NB4 (cell line): ENCODE data around the gene PDIA5.

Experiments
- DNase-seq: peaks from one replicate; pipeline ENCODE4 v3.0.0; 2010; ENCODE audit warnings: low read depth
- H3K4me3 ChIP-seq: one replicate; pipeline ENCODE4 v1.5.1; 2011; ENCODE audit warnings: mild to moderate bottlenecking, low read depth, low read length, moderate library complexity
- CTCF ChIP-seq: IDR thresholded peaks from one replicate; pipeline ENCODE4 v1.5.1; 2012; ENCODE audit warnings: low read depth, low read length
- MAX ChIP-seq: IDR thresholded peaks from 2 replicates; pipeline ENCODE4 v1.6.1; 2011; ENCODE audit warnings: low read depth, low read length
- MYC ChIP-seq: IDR thresholded peaks from 2 replicates; pipeline ENCODE4 v1.6.1; 2011; ENCODE audit warnings: low read depth, low read length
- POLR2A ChIP-seq: IDR thresholded peaks from 2 replicates; pipeline ENCODE4 v1.6.1; 2011; ENCODE audit warnings: mild to moderate bottlenecking; ENCODE audit not compliant: insufficient read length; ENCODE audit errors: extremely low read depth

Gene PDIA5

GRCh38 chr3:123021996-123022510 lies 44.8 kb upstream of the PDIA5 start:
- DNase-seq = no peak
- TF ChIP-seq CTCF (no peak), MYC (no peak), POLR2A (no peak), MAX (no peak)
- H3K4me3 ChIP-seq = no peak overlapping the region

- DNase-seq = no peak
- TF ChIP-seq MYC (no peak), MAX (no peak), POLR2A (no peak), CTCF (no peak)
- no peak overlapping the region for H3K4me3 ChIP-seq
Measured at GRCh38 chr3:123024056-123024455, 42.8 kb upstream of the PDIA5 start.

- TF ChIP-seq MYC (no peak), MAX (no peak), CTCF (no peak), POLR2A (no peak)
- no peak overlapping the region for H3K4me3 ChIP-seq
- no peak for DNase-seq
Measured at GRCh38 chr3:123025642-123026521, 40.9 kb upstream of the PDIA5 start.

- H3K4me3 ChIP-seq = no peak overlapping the region
- no peak for TF ChIP-seq MAX
- TF ChIP-seq CTCF = no peak
- TF ChIP-seq MYC = no peak
- TF ChIP-seq POLR2A = no peak
- DNase-seq = no peak
Measured at GRCh38 chr3:123026565-123027291, 40.1 kb upstream of the PDIA5 start.

- TF ChIP-seq MAX = no peak
- TF ChIP-seq MYC = no peak
- no peak for TF ChIP-seq CTCF
- TF ChIP-seq POLR2A = no peak
- no peak for DNase-seq
Measured at GRCh38 chr3:123027292-123028232, 39.3 kb upstream of the PDIA5 start, which contains the start of gene SEMA5B. Gene SEMA5B, minus strand, starts transcription at chr3:123027763. Its CDS starts 66,500 bp downstream, at chr3:122961263.

More at GRCh38 chr3:123027292-123028232, 39.3 kb upstream of the PDIA5 start, which contains the start of gene SEMA5B:
- no peak within 1 kb of the TSS for H3K4me3 ChIP-seq
